Activated CD8-positive, alpha-beta memory T cell treated with anti-CD3 and anti-CD28 coated beads, Interleukin-2, amount 50 U/mL, for 4 hours (primary cell): ENCODE measurements around the gene HOXC11.

Experiments used
- DNase-seq: peaks from one replicate; pipeline ENCODE4 v3.0.0-alpha.2; 2020

HOXC11 gene

DNA sequence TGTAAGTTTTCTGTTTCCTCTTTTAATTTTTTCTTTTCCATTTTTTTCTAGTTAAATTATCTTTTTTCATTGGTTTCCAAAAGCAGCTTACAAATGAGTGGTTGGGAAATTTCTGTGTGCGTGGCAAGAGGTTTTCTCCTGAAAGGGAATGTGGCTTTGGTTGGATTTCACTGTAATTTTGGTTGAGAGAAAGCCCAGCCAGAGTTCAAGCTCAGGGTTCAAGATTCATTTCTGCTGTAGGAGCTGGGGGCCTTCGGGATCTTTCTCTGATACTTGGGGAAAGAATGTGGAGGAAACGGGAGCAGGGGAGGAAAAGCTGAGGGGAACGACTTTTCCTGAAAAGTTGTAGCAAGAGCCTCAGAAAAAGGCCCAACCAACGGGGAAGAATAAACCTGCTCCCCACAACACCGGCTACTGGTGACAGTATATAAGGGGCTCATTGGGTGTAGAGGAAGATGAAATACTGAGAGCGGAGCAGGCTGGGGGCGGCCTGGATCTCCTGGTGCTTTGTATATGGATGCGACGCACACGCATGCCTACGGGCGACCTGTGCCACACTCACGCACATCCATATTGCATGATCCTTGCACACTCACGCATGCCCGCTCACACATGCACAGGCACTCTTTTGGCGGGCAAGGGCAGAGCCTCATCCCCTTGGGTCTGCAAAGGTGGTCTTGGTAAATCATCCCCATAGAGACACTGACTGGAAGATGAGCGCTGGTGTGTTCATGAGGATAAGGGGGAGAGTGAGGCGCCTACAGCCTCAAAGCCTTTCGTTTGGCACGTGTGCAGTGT is 14.0 kb downstream of the HOXC11 start:
- DNase-seq, result no peak

DNA sequence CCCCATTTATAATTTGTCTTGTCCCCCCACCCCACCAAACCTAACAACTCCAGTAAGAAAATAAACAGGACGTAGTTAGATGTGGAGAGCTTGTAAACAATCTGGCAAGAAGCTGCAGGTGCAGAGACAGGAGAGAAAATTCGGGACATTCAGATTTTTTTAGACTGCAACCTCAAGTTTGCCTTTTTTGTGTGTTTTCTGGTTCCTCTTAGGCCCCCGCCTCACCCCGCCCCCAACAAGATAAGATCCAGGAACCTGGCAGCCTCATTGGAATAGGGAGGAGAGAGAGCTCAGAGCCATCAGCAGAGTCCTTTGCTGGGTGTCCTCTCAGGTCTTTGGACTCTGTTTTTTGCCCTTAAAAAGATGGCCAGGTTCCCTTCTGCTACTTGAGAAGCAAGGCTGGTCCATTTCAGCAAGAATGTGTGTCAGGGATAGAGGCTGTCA is 14.9 kb downstream of the HOXC11 start:
- DNase-seq, result no peak

DNA sequence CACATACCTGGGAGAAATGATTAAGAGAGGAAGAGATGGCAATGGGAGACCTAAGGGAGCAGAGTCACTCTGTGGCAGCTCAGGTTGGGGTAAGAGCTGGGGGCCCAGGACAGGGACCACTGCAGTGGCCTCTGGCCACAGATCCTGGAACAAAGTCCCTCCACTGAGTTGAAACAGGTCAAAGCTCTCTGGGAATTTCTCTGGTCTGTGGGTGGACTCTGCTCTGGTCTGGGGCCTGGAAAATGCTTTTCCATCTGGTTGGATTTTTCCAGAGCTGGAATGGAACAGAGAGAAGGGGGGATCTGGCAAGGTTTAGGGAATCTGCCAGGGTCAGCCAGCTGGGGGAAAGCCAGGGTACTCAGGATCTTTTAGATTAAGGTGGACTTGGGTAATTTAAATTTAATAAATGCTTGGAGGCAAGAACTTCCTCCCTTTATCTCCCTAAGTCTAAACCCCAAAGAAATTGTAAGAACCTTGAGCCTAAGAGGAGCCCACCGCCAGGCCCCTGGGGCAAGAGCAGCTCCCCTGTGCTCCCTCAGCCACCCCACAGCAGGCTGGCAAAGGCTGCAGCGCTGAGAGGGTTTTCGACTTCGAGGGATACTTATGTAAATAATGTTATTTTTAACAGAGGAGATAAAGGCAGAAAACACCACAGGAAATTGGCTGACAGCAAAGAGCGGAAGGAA is 15.8 kb downstream of the HOXC11 start:
- DNase-seq, result no peak

DNA sequence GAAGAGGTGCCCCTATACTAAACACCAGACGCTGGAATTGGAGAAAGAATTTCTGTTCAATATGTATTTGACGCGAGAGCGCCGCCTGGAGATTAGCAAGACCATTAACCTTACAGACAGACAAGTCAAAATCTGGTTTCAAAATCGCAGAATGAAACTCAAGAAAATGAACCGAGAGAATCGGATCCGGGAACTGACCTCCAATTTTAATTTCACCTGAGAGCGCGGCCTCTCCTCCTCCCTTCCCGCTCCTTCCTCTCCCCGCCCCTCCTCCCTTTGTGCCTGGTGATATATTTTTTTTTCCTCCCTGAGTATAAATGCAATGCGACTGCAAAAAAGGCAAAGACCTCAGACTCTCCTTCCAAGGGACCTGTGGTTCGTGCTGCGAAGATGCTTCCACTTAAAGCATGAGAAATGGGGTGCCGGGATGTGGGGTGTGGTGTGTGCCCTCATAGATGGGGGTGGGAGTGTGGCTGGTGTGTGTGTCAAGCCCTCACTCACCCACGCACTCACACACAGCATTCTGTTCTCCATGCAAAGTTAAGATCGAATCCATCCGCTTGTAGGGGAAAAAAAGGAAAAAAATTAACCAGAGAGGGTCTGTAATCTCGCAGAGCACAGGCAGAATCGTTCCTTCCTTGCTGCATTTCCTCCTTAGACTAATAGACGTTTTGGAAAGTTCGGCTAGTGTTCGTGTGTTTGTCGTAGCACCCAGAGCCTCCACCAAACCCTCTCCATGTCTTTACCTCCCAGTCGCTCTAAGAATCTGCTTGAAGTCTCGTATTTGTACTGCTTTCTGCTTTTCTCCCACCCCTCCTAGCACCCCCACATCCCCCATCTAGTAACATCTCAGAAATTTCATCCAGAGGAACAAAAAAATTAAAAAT is 16.5 kb downstream of the HOXC11 start:
- DNase-seq, result no peak

DNA sequence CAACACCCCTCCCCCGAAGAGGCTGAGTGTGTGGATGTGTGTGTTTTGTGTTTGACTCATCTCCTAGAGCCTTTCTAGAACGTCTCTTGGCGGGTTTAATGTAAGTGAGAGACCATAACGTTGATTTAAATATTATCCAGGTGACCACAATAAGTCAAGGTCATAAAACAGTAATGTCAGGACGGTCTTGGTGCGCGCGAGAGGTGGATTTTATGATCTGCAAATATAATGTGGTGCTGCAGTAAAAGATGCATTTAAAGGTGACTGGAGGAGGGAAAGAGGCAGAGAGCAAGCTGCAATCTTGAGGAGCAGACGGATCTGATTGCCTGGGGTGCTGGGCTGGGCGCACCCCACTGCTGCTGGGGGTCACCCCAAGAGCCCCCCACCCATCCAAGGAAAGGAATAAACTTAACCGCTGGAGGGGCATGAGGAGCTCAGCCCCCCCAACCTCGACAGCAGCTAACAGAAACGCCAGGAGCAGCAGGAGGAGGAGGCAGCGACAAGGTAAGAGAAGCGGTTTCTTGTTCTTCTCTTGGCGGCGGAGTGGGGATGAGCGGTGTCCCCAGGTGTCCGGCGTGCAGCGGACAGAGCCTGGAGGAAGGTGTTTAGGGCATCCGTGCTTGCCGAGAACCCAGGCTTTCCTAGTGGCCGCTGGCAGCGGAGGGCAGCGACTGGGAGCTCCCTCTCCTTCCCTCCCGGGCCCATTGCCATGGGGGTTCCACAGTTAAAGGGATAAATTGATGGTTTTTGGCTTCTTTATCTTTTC is 17.6 kb downstream of the HOXC11 start:
- DNase-seq, result no peak

DNA sequence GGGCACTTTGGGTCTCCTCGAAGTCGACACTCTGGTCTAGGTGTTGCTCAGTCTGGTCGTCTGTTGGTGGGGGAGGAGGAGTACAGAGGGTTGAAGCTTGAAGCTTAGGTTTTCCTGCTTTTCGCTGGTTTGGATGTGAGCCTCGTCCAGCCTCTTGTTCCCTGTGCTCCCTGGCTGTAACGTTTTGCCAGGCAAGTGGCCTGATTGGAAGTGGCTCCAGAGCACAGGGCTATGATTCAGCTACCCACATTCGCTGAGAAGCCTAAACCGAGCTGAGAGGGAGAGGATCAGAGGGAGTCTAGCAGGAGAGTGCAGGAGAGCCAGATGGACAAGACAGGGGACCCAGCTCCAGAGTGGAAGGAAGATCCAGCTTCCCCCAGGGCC is 18.1 kb downstream of the HOXC11 start:
- no peak for DNase-seq

DNA sequence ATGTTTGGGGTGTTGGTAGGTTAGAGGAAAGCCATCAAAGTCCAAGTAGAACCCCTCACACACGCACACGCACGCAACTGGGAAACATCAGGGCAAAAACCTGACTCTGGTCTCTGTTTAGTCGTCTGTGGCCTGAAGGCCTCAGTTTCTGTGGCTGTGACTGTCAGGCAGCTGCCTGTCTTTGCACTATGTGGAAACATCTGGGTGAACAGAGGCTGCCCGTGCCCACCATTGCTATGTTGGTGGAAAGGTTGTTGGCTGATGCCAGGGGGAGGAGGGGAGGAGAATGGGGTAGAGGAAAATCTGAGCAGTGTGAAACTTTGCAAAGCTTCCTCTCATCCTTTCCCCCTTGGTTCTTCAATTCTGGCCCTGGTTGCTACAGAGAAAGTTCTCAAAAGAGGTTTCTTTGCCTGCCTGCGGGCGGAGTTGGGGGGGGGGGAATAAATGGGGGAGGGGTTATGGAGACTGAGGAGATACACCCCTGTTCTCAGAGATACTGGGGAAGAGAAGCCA is 19.5 kb downstream of the HOXC11 start:
- no peak for DNase-seq

DNA sequence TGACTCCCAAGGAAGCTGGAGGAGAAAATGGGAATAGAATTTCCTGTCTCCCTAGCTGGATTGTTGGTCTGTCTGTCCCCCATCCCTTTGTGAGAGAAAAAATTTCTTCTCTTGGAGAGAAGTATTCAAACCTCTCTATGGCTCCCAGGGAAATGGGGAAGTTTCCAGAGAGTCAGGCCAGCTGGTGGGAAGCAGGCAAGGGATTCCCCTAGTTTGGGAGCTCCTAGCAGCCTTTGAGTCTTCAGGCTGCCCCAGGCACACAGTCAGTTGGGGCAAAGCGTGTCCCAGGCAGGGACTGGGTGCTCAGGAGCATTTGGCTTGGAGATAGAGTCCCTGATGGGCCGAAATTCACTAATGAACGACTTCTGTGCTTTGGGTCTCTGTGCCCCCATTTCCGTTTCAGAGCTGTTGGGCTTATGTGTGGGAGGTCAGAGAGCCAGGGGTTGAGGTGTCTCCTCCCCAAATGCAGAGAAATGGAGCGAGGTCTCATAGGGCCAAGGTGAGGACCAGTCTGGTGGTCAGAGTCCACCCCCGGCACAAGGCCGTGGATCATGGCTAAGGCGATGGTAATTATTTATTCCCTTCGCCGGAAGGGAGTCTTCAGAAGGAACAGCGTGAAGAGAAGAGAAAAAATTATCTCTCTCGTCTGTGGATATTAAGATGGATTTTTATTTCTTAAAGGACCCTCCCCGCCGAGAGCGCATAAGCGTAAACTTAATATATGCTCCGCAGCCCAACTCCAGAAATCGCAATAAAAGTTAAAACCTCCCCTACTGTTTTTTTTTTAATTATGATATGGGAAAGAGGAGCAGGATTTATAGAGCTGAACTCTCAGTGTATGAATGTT is 20.5 kb downstream of the HOXC11 start:
- no peak for DNase-seq

DNA sequence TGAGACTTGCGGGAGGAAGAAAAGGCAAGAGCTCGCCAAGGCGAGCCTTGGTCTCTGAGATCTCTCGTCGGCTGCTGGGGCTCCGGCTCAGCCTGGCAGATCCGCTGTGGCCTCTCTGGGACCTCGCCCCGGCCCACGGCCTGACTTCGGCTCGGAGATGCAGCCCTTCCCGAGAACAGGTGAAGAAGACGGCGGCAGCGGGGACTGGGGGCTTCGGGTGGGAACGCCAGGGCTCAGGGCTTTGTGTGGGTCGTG is 21.0 kb downstream of the HOXC11 start:
- DNase-seq, result no peak

DNA sequence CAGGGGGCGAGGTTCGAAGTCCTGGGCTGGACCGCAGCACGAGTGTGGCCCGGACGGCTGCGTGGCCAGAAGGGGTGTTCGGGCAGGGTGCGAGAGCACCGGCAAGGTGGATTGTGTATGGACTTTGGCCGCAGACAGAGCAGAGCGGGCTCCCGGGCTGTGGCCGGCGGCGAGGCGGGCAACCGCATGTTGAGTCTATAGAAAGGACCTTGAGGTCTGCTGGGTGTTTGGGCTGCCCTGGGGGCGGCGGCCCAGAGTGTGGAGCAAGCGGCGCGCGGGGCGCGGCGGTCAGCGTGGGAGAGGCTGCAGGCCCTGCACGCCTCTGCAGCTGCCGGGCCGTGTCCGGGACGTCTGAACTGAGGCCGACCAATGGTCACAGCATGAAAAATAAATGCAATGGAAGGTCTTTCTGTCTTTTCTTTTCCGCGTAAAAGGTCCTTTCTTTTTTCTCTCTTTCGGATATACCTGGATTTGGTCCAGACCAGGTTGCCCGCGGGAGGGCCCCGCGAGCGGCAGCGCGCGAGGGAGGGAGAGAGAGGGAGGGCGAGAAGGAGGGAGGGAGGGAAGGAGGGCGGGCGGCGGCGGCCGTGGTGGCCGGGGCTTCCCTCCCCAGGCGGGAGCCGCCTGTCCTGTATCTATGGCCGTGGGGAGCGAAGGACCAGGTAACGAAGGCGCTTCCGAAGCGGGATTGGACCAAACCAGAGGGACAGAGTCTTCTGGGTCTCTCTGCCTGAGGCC is 21.5 kb downstream of the HOXC11 start:
- no peak for DNase-seq

DNA sequence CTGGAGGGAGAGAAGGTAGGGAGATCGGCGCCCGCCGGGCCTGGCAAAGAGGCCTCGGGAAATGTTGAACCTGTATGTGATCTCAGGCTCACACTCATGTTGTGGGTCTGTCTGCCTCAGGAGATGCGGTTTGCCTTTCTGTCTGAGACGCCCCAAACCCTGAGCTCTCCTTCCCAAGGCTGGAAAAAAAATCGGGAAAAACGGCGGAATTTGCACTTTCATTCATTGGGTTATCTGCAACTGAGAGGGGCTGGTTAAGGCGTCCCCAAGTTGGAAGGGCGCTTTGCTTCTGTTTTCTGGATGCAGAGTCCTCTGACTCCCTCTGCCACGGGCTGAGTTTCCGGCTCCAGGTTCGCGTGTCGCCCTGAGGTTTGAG is 22.1 kb downstream of the HOXC11 start:
- no peak for DNase-seq

DNA sequence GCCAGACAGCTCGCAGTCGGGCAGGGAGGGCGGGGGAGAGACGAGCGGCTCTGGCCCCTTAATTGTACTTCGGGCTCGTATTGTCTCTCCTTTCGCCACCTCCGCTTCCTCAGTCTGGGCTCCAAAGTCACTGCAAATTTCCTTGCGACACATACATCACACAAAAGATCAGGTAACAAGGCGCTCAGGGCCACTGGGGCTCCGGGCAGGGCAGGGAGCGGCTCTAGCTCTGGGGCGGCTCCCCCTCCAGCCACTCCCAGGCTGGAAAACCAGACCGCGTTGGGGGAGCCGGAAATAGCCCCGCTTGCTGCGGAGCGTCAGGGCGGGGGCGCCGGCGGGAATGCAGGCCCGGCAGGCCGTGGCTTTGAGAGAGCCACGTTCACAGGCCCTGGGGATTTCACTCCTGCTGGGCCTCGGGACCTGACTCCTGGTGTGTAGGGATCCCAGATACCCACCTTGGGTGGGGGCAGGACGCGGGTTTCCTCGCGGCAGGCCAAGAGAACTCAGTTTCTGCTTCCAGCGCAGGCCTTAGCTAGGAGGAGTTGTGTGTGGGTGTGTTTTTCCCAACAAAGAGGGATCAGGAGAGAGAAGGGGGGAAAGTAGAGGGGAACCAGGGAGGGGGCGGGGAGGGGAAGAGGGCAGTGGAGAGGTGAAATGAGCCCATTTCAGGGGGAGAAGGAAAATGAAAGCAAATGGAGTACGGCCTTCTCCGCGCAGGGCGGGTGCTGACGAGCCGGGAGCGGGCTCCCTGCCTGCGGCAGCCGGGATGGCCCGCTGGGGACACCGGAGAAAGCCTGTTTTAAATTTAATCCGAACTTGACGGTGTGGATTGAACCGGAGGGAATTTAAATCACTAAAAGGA is 22.7 kb downstream of the HOXC11 start:
- no peak for DNase-seq

DNA sequence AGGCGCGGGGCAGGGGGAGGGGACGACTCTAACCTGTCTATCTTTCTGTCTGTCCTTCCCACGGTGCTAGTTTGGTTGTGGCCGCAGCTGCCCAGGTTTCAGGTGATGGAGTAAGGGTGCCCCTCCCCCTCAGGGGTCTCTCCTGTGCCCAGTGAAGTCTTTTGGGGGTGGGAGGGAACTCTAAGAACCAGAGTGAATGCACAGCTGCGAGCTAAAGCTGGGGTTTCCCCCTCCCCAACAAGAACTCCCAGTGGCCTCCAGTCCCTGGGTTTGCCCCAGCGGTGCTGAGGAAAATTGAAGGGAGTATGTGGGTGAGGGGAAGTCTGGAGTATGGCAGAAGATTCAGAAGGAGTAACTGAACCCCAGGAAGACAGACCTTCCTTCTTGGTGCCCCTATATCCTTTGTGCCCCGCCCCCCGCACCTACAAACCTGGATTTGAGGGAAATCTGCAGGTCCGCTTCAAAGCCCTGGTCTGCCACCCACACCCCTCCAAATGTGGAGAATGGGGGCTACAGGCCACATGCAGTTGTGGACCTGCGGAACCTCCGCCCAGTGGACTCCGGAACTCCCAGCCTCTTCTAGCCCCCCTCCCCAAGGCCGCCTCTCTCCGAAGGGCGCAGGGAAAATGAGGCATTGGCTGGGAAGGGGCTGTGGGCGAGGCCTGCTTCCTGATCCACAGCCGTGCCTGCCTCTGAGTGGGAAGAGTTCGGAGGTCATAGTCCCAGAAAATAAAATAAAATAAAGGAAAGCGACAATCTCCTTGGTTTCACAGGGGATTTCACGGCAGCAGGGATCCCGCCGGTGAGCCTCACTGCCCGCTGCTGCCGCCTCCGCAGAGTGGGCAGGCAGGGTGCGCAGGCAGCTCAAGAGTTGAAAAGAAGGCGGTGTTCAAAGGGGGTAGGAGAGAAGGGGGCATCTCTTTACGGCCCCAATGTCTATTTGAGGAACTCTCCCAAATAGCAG is 23.6 kb downstream of the HOXC11 start:
- no peak for DNase-seq

DNA sequence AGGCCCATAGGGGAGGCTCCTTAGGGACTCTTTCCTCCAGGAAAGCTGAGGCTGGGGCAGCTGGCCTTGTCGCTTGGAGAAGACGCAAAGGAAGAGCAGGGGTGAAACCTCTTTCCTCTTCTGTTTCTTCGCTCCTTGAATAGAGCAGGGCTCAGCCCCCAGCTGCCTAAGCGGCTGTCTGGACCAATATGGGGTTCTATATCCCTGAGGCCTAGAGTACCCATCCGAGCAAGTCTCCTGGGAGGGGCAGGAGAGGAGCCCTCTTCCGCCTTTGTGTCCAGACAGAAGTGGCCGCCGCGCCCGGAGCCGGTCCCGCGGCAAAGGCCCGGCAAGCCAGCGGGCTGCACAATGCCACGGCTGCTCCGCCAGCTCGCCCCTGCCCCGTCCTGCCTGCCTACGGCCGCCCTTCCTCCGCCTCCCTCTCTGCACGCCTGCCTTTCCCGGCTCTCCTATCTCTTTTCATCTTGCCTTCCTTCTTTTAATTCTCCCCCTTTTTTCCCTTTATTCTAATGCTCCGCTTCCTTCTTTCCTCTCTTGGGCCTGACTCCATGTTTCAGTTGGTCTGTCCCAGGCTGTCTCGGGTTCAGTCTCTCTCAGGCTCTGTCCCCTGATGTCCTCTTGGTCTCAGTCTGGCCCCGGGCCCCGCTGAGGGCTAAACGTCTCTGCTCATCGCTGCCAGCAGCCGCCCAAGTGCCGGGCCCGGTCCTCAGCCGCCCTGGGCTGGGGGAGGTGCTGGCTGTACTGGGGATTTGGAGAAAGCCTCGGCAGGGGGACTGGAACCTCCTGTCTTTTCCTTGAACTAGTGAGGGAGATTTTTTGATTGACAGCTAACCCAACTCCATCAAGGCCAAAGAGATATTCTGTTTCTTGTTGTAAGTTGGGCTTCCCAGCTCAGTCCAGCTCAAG is 24.5 kb downstream of the HOXC11 start:
- DNase-seq, result no peak

DNA sequence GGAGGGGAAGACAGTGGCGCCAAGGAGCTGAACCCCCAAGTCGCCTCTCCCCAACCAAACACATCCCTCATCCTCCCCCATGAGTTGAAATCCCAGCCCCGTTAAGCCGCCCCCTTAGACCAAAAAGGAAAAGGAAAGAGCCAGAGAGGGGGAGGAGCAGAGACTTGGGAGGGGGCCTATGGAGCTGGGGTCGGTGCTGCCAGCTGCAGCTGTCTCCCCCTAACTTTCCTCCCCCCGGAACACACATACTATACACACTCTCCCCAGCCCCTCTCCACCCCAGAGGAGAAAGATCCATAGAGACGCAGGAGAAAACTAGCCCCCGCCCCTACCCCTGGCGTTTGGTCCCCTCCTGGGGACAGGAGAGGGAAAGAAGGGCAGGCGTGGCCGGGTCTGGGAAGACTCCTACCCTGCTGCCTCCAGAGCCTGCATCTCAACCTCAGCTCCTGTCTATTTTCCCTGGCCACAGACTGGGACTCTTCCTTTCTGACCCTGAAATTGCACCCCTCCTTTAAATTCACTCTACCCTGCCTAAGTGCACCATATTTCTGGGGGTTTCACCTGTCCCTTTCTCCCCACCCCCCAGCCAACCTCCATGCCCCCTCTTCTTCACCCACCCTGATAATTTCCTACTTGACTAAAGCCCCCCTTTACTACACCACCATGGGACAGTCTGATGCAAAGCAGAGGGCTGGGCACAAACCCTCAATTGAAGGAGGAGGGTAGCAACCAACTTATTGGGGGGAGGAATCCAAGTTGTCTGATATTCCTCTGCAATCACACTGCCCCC is 25.4 kb downstream of the HOXC11 start:
- no peak for DNase-seq

DNA sequence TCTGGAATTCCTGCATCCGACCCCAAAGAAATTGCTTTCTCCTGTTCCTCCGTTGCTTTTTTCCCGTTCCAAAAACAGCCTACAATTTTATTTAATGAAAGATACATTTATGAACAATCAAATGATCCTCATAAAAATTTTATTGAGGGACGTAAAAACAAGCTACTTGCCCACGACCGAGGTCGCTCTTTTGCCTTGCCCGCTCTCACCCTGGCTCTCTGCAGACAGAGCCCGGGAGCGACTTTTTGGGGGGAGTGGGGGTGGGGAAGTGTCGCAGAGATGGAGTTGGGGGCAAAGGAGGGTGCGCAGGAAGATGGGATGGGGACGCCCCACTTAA is 25.9 kb downstream of the HOXC11 start:
- no peak for DNase-seq

DNA sequence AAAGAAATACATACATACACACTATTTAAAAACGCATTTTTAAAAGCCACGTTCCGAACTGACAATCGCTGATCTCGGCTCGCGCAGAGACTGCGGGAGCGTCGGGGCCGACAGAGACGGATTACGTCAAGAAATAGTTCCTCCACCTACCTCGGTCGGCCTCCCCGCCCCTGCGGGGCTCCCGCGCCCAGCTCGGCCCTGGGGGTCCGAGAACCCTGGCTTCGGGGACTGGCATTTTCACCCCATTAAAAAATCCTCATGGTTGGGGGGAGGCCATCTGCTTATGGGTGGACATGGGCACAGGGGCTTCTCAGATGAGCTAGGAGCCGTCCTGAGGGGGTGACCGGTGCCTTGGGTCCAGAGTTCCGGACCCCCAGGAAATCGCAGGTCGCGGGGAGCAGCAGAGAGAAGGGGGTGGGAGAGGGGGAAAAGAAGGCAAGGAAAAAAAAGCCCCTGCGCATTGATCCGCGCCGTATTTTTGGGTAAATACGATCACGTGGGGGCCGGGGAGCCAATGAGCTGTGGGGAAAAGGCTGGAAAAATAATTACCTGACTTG is 26.7 kb downstream of the HOXC11 start:
- DNase-seq, result no peak
